Upper lobe of right lung (tissue), 1 donor: ENCODE results near the gene PTPRN2. TPM values are rescaled to one million over a fixed set of nuclear protein-coding genes. Genes with fewer than 3 reads are reported as not detected.
A peak's percentile ranks its signal among the peaks of the same experiment; 100 is the strongest.

Experiments used
- ATAC-seq: fragments of 200-7000 bp; cut with Tn5 transposase; one replicate; pipeline ENCODE4 v1.9.1; 2020; ENCODE audit warnings: mild to moderate bottlenecking, moderate library complexity
- DNase-seq: peaks from one replicate; pipeline ENCODE4 v3.0.0-alpha.2; 2020
- H3K27ac ChIP-seq: fragments of 200-600 bp; one replicate; pipeline ENCODE4 v1.8.0; 2022
- H3K27me3 ChIP-seq: fragments of 200-600 bp; one replicate; pipeline ENCODE4 v1.8.0; 2022; ENCODE audit warnings: mild to moderate bottlenecking
- H3K36me3 ChIP-seq: fragments of 200-600 bp; one replicate; pipeline ENCODE4 v1.8.0; 2022
- H3K4me1 ChIP-seq: fragments of 200-600 bp; one replicate; pipeline ENCODE4 v1.8.0; 2022
- H3K4me3 ChIP-seq: fragments of 200-600 bp; one replicate; pipeline ENCODE4 v1.8.0; 2022; ENCODE audit warnings: mild to moderate bottlenecking
- H3K9me3 ChIP-seq: fragments of 200-600 bp; one replicate; pipeline ENCODE4 v1.8.0; 2022
- CTCF ChIP-seq: fragments of 200-600 bp; IDR thresholded peaks from one replicate; pipeline ENCODE4 v1.8.0; 2022; ENCODE audit warnings: antibody characterized with exemption
- intact Hi-C: fragments of 100-400 bp; cut with DNase I; formaldehyde crosslinking; loops from one replicate; pipeline ENCODE4 v1.11.0; 2022
- total RNA-seq: library from RNA; stranded (reverse); fragmentation: NEBNext Ultra II Directional; extraction: Animal tissue kit (Norgen Biotek cat#: 25700); gene quantifications from one replicate; pipeline ENCODE4 v1.2.1, GENCODE V29; 2021
- donor health status: DM: no; HTN: yes; CAD: no; lungs with severe emphysema.

PTPRN2 gene
- total RNA-seq, 1 donor from 2014 or later = 4.9 TPM

DNA sequence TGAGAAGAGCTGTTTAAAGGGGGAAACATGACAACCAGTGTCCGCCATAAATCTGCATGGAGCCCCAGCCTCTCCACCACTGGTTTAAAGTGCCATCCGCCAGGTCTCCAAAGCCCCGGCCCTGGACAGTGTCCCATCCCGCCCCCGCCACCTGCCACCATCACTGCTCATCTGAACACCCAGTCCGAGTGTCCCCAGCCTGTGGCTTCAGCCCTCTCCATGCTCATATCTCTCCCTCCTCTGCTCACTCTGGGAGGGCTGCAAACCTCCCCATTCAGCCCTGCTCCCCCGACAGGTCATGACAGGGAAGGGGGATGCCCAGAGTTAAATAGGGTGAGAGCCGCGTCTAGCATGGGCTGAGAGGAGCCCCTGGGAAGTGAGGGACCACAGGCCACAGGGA lies 984.6 kb downstream of the PTPRN2 start:
- ATAC-seq = no peak
- intact Hi-C loops = no loop called here
- DNase-seq = peak; percentile 46
- Histone ChIP-seq H3K4me1 (no peaks in the 10 kb centered on the region), H3K36me3 (no peaks in the 10 kb centered on the region), H3K27me3 (no peaks in the 10 kb centered on the region), H3K4me3 (no peak overlapping the region), H3K27ac (no peak overlapping the region), H3K9me3 (no peaks in the 10 kb centered on the region)
- TF ChIP-seq CTCF = no peak

GRCh38 chr7:157602581-157602980 lies 985.0 kb downstream of the PTPRN2 start:
- Histone ChIP-seq H3K36me3 (no peaks in the 10 kb centered on the region), H3K27me3 (no peaks in the 10 kb centered on the region), H3K9me3 (no peaks in the 10 kb centered on the region), H3K4me3 (no peak overlapping the region), H3K4me1 (no peaks in the 10 kb centered on the region), H3K27ac (no peak overlapping the region)
- intact Hi-C loops = no loop called here
- ATAC-seq = no peak
- peak; percentile 46 for DNase-seq
- no peak for TF ChIP-seq CTCF

GRCh38 chr7:157602156-157602555 lies 985.5 kb downstream of the PTPRN2 start:
- intact Hi-C loops = no loop called here
- Histone ChIP-seq H3K27me3 (no peaks in the 10 kb centered on the region), H3K27ac (no peak overlapping the region), H3K4me1 (no peaks in the 10 kb centered on the region), H3K9me3 (no peaks in the 10 kb centered on the region), H3K4me3 (no peak overlapping the region), H3K36me3 (no peaks in the 10 kb centered on the region)
- DNase-seq (peak; percentile 42), ATAC-seq (no peak)
- no peak for TF ChIP-seq CTCF

DNA sequence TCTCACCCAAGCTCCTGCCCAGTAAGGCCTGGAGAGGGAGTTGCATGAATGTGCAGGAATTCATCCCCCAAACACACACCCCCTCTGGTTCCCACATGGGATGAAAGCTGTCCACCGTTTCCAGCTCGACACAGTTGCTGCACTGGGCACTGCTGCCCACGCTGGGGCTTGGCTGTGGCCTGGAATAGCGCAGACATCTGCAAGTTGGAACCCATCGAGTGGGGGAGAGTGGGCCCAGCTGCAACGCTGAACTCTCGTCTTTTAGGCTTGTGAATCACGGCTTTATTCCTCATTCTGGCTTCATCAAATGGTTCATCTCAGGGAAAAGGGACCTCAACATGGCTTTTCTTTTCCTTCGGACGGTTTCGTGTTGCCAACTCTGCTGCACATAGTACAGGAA lies 986.1 kb downstream of the PTPRN2 start:
- Histone ChIP-seq H3K4me1 (no peaks in the 10 kb centered on the region), H3K27me3 (no peaks in the 10 kb centered on the region), H3K36me3 (no peaks in the 10 kb centered on the region), H3K4me3 (no peak overlapping the region), H3K27ac (no peak overlapping the region), H3K9me3 (no peaks in the 10 kb centered on the region)
- ATAC-seq (no peak), DNase-seq (peak; percentile 35)
- intact Hi-C loops = no loop called here
- no peak for TF ChIP-seq CTCF

DNA sequence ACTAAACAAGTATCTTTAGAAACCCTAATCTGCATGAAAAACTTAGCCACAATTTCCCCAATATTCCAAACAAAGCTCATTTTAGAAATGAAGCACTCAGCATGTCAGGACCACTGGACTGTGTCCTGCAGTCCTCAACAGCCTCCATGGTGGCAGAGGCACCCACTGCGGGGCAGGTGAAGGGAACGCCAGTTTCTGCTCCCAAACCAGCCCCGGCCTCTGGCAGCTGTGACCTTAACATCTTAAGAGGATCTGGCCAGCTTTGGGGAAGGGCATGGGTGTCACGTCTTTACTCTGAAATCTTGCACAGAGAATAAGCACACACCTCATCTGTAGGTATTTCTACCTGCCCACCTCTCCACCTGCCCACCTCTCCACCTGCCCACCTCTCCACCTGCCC lies 988.1 kb downstream of the PTPRN2 start:
- no peaks in the 10 kb centered on the region for H3K4me1 ChIP-seq
- ATAC-seq = no peak

More for the DNA sequence above, 988.1 kb downstream of the PTPRN2 start:
- Histone ChIP-seq H3K36me3 (no peaks in the 10 kb centered on the region), H3K4me3 (no peak overlapping the region), H3K9me3 (no peaks in the 10 kb centered on the region), H3K27me3 (no peaks in the 10 kb centered on the region), H3K27ac (no peak overlapping the region)
- TF ChIP-seq CTCF = no peak
- no peak for DNase-seq
- intact Hi-C loops = no loop called here
